HG03378 (cell line): ENCODE results near the gene SPRYD4.
"Not testable (repeated sequence)": the region's sequence is repeated elsewhere in the genome, so short reads cannot be mapped to it uniquely, and the experiment has no call there.

ENCODE experiments used
- ATAC-seq: cut with Tn5 transposase; IDR thresholded peaks from one replicate; pipeline ENCODE4 v1.9.1; 2021; ENCODE audit warnings: mild to moderate bottlenecking, moderate library complexity; ENCODE audit not compliant: unreplicated experiment

SPRYD4 gene

GRCh38 chr12:56468216-56469006 is at the start of gene SPRYD4:
TSS of gene SPRYD4 (plus strand) at chr12:56468578. CDS start at chr12:56468592, 14 bp downstream.
- peak; percentile 73 for ATAC-seq

GRCh38 chr12:56420411-56420810 is 48.0 kb upstream of the SPRYD4 start:
- ATAC-seq = no peak

GRCh38 chr12:56425193-56425592 is 43.2 kb upstream of the SPRYD4 start:
- ATAC-seq = no peak

GRCh38 chr12:56425940-56426438 is 42.4 kb upstream of the SPRYD4 start:
- ATAC-seq = no peak

GRCh38 chr12:56431288-56431687 is 37.1 kb upstream of the SPRYD4 start:
- no peak for ATAC-seq

GRCh38 chr12:56431850-56432249 is 36.5 kb upstream of the SPRYD4 start:
- ATAC-seq = no peak

- ATAC-seq = no peak
These were observed 33.5 kb upstream of the SPRYD4 start for GRCh38 chr12:56434828-56435227.

- no peak for ATAC-seq
These were observed 30.8 kb upstream of the SPRYD4 start for GRCh38 chr12:56437430-56438176.

- ATAC-seq = not testable (repeated sequence)
These were observed 25.2 kb upstream of the SPRYD4 start for GRCh38 chr12:56443208-56443607.

- peak; percentile 80 for ATAC-seq
These were observed 19.3 kb upstream of the SPRYD4 start, which contains the start of gene TIMELESS for GRCh38 chr12:56448860-56449621. TSS of gene TIMELESS (minus strand) at chr12:56449426. CDS start at chr12:56434170, 15,256 bp downstream.

- no peak for ATAC-seq
These were observed 18.8 kb upstream of the SPRYD4 start for GRCh38 chr12:56449622-56449984.

GRCh38 chr12:56450241-56450640 is 18.1 kb upstream of the SPRYD4 start:
- no peak for ATAC-seq

- ATAC-seq = no peak
These were observed 17.2 kb upstream of the SPRYD4 start for GRCh38 chr12:56451147-56451546.

- ATAC-seq = no peak
These were observed 13.8 kb upstream of the SPRYD4 start, which contains the start of gene MIP for GRCh38 chr12:56454557-56454956. TSS of gene MIP (minus strand) at chr12:56454657. CDS start at chr12:56454613, 44 bp downstream.

GRCh38 chr12:56457817-56458216 is 10.6 kb upstream of the SPRYD4 start:
- ATAC-seq = no peak

GRCh38 chr12:56461235-56462159 is 6.9 kb upstream of the SPRYD4 start:
- ATAC-seq = no peak

- no peak for ATAC-seq
These were observed 5.8 kb upstream of the SPRYD4 start for GRCh38 chr12:56462565-56462964.

- no peak for ATAC-seq
These were observed 891 bp downstream of the SPRYD4 start for GRCh38 chr12:56469007-56469930.

GRCh38 chr12:56474389-56474788 is 6.0 kb downstream of the SPRYD4 start:
- no peak for ATAC-seq
